ENCODE results near the gene TSPAN15.

- TF ChIP-seq ARNT (IDR thresholded peaks at IDR 0.05) = no peak
- TF ChIP-seq BHLHE40 (IDR thresholded peaks at IDR 0.05; ENCODE audit: borderline replicate concordance) = no peak
- no peak for TF ChIP-seq ZNF384 (IDR thresholded peaks at IDR 0.05)
- no peak for TF ChIP-seq L3MBTL2 (conservative IDR thresholded peaks at IDR 0.05)
- no peak for TF ChIP-seq FOXA1 (IDR thresholded peaks at IDR 0.05)
- no peak for TF ChIP-seq TARDBP (IDR thresholded peaks at IDR 0.05)
- TF ChIP-seq SP1 (IDR thresholded peaks at IDR 0.05) = no peak
- no peak for TF ChIP-seq CTBP1 (IDR thresholded peaks at IDR 0.05; ENCODE audit: borderline replicate concordance)
- no peak for TF ChIP-seq FOXM1 (IDR thresholded peaks at IDR 0.05; ENCODE audit: borderline replicate concordance)
- TF ChIP-seq, protein P1, sequence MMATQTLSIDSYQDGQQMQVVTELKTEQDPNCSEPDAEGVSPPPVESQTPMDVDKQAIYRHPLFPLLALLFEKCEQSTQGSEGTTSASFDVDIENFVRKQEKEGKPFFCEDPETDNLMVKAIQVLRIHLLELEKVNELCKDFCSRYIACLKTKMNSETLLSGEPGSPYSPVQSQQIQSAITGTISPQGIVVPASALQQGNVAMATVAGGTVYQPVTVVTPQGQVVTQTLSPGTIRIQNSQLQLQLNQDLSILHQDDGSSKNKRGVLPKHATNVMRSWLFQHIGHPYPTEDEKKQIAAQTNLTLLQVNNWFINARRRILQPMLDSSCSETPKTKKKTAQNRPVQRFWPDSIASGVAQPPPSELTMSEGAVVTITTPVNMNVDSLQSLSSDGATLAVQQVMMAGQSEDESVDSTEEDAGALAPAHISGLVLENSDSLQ (IDR thresholded peaks at IDR 0.05) = no peak
- no peak for TF ChIP-seq ELF4 (IDR thresholded peaks at IDR 0.05)
- TF ChIP-seq HDGF (IDR thresholded peaks at IDR 0.05; ENCODE audit: borderline replicate concordance) = no peak
- TF ChIP-seq FOXK2 (IDR thresholded peaks at IDR 0.05) = no peak
- no peak for TF ChIP-seq SUZ12 (IDR thresholded peaks at IDR 0.05)
Observed at GRCh38 chr10:69490876-69491275, 39.6 kb downstream of the TSPAN15 start.

Data from HEK293T (cell line).